ENCODE results near the gene FLOT1.

DNA sequence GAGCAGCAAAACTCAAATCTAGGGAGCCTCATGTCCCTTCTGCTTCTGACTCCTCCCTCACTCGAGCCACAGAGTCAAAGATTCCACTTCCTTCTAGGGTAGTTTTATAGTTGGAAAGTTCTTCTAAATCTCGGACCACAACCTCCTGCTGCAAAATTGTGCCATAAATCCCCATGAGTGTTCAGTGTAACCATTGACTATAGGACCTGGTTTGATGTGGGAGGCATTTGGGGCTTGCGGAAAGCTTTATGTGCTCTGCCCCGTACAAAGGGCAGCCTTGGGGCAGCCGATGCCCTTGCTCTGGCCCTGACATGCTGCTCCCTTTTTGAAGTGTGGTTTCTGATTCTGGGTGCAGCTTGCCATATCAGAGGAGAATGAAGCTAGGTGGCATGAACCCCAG, 45.5 kb upstream of the FLOT1 start:
- TF ChIP-seq, protein P1, sequence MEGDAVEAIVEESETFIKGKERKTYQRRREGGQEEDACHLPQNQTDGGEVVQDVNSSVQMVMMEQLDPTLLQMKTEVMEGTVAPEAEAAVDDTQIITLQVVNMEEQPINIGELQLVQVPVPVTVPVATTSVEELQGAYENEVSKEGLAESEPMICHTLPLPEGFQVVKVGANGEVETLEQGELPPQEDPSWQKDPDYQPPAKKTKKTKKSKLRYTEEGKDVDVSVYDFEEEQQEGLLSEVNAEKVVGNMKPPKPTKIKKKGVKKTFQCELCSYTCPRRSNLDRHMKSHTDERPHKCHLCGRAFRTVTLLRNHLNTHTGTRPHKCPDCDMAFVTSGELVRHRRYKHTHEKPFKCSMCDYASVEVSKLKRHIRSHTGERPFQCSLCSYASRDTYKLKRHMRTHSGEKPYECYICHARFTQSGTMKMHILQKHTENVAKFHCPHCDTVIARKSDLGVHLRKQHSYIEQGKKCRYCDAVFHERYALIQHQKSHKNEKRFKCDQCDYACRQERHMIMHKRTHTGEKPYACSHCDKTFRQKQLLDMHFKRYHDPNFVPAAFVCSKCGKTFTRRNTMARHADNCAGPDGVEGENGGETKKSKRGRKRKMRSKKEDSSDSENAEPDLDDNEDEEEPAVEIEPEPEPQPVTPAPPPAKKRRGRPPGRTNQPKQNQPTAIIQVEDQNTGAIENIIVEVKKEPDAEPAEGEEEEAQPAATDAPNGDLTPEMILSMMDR (IDR thresholded peaks at IDR 0.05; ENCODE audit: low read length) = no peak
- no peak for TF ChIP-seq EZH2 (optimal IDR thresholded peaks at IDR 0.05; ENCODE audit: low read depth, low read length)
